Neural crest cell (in vitro differentiated cells): Measurements from ENCODE around the gene APMAP. TPM values are rescaled to one million over a fixed set of nuclear protein-coding genes. Genes with fewer than 3 reads are reported as not detected.
A peak's percentile ranks its signal among the peaks of the same experiment; 100 is the strongest.

Source experiments
- DNase-seq: peaks from one replicate; pipeline ENCODE4 v3.0.0; 2021; ENCODE audit warnings: low read depth, mixed read lengths, low spot score
- H3K27ac Mint-ChIP-seq: one replicate; pipeline ENCODE4 v1.8.0; 2021; ENCODE audit warnings: mild to moderate bottlenecking, mixed read lengths; ENCODE audit not compliant: unreplicated experiment
- H3K27me3 Mint-ChIP-seq: 2 replicates; pipeline ENCODE4 v1.8.0; 2021; ENCODE audit warnings: low read depth, mild to moderate bottlenecking, mixed read lengths
- H3K36me3 Mint-ChIP-seq: 2 replicates; pipeline ENCODE4 v1.8.0; 2021; ENCODE audit warnings: low read depth, mild to moderate bottlenecking, mixed read lengths
- H3K4me1 Mint-ChIP-seq: 2 replicates; pipeline ENCODE4 v1.8.0; 2021; ENCODE audit warnings: mixed read lengths
- H3K4me3 Mint-ChIP-seq: one replicate; pipeline ENCODE4 v1.8.0; 2021; ENCODE audit warnings: mild to moderate bottlenecking, mixed read lengths
- H3K9me3 Mint-ChIP-seq: 2 replicates; pipeline ENCODE4 v1.8.0; 2021; ENCODE audit warnings: mixed read lengths
- total RNA-seq: library from RNA; stranded (reverse); gene quantifications from 2 replicates; pipeline ENCODE4 v1.2.1, GENCODE V29; 2021
- TF ChIP-seq, protein P1 (sequence below): fragments of 200-600 bp; sonication (generic); conservative IDR thresholded peaks from 2 replicates; pipeline ENCODE4 v1.5.0; 2021; ENCODE audit warnings: antibody characterized with exemption, mild to moderate bottlenecking

APMAP gene
- total RNA-seq, 1 donor from 2014 or later = 88.6 TPM

DNA sequence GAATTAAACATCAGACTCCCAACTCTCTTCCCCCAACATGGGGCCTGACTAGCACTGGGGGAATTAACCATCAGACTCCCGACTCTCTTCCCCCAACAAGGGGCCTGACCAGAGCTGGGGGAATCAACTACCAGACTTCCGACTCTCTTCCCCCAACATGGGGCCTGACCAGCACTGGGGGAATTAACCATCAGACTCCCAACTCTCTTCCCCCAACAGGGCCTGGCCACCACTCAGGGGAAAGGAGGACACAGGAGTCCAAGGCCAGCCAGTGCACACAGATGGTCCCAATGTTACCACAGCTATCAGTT lies 30.4 kb downstream of the APMAP start:
- Mint-ChIP-seq H3K27ac (no peak overlapping the region), H3K36me3 (peaks cover 14% of the 10 kb centered on the region), H3K4me1 (no peaks in the 10 kb centered on the region), H3K9me3 (no peaks in the 10 kb centered on the region), H3K4me3 (no peak overlapping the region), H3K27me3 (no peaks in the 10 kb centered on the region)
- no peak for DNase-seq
- TF ChIP-seq, protein P1, sequence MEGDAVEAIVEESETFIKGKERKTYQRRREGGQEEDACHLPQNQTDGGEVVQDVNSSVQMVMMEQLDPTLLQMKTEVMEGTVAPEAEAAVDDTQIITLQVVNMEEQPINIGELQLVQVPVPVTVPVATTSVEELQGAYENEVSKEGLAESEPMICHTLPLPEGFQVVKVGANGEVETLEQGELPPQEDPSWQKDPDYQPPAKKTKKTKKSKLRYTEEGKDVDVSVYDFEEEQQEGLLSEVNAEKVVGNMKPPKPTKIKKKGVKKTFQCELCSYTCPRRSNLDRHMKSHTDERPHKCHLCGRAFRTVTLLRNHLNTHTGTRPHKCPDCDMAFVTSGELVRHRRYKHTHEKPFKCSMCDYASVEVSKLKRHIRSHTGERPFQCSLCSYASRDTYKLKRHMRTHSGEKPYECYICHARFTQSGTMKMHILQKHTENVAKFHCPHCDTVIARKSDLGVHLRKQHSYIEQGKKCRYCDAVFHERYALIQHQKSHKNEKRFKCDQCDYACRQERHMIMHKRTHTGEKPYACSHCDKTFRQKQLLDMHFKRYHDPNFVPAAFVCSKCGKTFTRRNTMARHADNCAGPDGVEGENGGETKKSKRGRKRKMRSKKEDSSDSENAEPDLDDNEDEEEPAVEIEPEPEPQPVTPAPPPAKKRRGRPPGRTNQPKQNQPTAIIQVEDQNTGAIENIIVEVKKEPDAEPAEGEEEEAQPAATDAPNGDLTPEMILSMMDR = no peak

DNA sequence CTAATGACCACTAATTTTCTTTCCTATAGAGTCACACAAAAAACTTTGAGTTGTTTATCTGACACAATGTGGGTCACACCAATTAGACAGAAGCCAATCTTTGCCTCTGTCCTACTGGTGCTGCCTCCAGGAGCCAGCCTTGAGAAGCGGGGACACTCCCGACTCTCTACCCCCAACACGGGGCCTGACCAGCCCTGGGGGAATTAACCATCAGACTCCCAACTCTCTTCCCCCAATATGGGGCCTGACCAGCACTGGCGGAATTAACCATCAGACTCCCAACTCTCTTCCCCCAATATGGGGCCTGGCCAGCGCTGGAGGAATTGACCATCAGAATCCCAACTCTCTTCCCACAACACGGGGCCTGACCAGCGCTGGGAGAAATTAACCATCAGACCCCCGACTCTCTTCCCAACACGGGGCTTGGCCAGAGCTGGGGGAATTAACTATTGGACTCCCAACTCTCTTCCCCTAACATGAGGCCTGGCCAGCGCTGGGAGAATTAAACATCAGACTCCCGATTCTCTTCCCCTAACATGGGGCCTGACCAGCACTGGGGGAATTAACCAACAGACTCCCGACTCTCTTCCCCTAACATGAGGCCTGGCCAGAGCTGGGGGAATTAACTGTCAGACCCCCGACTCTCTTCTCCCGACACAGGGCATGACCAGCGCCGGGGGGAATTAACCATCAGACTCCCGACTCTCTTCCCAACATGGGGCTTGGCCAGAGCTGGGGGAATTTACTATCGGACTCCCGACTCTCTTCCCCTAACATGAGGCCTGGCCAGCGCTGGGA lies 31.0 kb downstream of the APMAP start:
- peaks cover 14% of the 10 kb centered on the region for H3K36me3 Mint-ChIP-seq
- no peaks in the 10 kb centered on the region for H3K4me1 Mint-ChIP-seq
- DNase-seq = no peak
- H3K4me3 Mint-ChIP-seq = no peak overlapping the region
- no peaks in the 10 kb centered on the region for H3K27me3 Mint-ChIP-seq
- H3K27ac Mint-ChIP-seq = no peak overlapping the region
- TF ChIP-seq, protein P1 = no peak
- no peaks in the 10 kb centered on the region for H3K9me3 Mint-ChIP-seq

DNA sequence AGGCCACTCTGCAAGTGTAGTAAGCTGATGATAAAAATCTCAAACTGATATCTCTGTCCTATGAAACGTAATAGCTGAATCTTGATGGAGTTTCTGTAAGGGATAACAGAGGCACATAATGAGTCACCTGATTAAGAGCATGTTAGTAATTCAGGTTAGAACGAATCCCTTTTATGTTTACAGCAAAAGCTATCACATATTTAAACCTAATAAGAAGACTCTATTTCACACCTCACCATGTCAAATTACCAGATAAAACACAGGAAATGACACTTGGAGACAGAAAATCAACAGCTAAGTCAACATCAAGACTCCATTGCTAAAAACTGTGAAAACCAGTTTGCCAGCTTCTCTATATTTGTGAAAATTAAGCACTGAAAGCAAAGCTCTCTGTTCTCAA lies 31.7 kb downstream of the APMAP start:
- TF ChIP-seq, protein P1 = no peak
- H3K4me1 Mint-ChIP-seq = no peaks in the 10 kb centered on the region
- DNase-seq = no peak
- no peaks in the 10 kb centered on the region for H3K27me3 Mint-ChIP-seq
- no peak overlapping the region for H3K27ac Mint-ChIP-seq
- H3K36me3 Mint-ChIP-seq = peaks cover 14% of the 10 kb centered on the region
- H3K9me3 Mint-ChIP-seq = no peaks in the 10 kb centered on the region
- no peak overlapping the region for H3K4me3 Mint-ChIP-seq

DNA sequence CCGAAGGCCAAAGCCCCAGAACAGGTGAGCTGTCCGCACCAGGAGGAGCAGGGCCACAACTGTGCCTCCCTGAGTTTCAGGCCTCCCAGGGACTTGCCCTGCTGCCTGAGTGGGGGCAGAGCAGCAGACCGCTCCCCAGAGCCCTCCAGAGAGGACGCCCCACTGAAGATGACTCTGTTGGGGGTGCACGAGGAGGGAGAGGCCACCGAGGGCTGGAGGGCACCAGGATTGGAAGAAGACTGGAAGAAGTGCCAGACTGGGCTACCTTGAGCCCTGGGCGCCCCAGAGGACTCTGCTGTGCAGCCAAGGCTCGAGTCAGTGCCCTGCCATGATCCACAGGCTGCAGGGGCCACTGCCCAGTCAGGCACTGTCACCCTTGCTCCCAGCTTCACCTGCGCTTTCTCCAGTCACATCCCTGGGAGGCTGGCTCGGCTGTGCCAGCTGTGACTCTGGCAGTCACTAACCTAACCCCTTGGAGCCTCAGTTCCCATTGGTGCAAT lies 32.2 kb downstream of the APMAP start:
- H3K27ac Mint-ChIP-seq = no peak overlapping the region
- no peaks in the 10 kb centered on the region for H3K9me3 Mint-ChIP-seq
- peaks cover 14% of the 10 kb centered on the region for H3K36me3 Mint-ChIP-seq
- H3K4me3 Mint-ChIP-seq = no peak overlapping the region
- DNase-seq = no peak
- TF ChIP-seq, protein P1 = no peak
- no peaks in the 10 kb centered on the region for H3K4me1 Mint-ChIP-seq
- H3K27me3 Mint-ChIP-seq = no peaks in the 10 kb centered on the region

DNA sequence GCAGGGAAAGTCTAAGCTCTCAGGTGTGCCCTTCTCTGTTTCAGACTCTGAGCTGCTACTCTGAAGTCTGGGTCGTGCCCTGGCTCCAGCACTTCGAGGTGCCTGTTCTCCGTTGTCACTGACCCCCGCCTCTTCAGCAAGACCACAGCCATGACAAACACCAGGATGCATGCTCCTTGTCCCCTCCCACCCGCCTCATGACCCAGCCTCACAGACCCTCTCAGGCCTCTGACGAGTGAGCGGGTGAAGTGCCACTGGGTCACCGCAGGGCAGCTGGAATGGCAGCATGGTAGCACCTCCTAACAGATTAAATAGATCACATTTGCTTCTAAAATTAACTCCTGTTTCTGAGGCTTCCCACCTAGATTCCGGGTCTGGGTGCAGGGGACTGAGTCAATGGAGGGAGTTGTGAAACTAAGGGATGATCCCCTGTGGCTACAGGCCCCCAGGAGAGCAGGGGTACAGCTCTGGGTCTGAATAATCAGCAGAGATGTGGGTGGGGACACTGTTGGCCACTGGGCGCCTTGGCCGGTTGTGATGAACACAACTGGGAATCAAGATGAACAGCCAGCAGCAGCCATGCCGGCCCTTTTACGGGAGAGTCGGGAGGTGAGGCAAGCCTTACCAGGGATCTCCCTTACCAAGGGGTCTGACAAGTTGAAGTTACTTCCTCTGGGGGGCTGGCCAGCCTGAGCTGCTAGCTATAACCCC lies 32.8 kb downstream of the APMAP start:
- no peak for DNase-seq
- Mint-ChIP-seq H3K27me3 (no peaks in the 10 kb centered on the region), H3K36me3 (peaks cover 14% of the 10 kb centered on the region), H3K4me3 (no peak overlapping the region), H3K9me3 (no peaks in the 10 kb centered on the region), H3K4me1 (no peaks in the 10 kb centered on the region), H3K27ac (peak overlapping the region; percentile 57)
- TF ChIP-seq, protein P1 = no peak
